Measurements from ENCODE around the gene BMS1.
"Not testable (repeated sequence)": the region's sequence is repeated elsewhere in the genome, so short reads cannot be mapped to it uniquely, and the experiment has no call there.

BMS1 gene

DNA sequence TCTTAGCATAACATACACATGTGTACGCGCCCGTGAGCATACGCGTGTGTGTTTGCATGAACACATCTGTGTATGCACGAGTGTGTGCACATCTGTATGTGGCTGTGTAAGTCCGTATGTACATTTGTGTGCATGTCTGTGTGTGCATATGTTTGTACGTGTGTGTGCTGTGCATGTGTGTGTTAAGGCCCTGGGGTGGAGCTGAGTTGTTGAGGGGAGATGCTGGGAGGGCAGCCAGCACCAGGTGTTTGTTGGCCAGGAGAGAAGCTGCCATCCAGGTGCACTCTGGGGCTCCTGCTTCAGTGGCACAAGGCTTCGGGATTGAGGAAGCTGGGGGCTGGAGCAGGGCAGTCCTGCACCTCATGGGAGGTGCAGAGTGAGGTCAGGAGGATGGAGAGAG is 85.0 kb downstream of the BMS1 start:
- DNase-seq, result no peak

DNA sequence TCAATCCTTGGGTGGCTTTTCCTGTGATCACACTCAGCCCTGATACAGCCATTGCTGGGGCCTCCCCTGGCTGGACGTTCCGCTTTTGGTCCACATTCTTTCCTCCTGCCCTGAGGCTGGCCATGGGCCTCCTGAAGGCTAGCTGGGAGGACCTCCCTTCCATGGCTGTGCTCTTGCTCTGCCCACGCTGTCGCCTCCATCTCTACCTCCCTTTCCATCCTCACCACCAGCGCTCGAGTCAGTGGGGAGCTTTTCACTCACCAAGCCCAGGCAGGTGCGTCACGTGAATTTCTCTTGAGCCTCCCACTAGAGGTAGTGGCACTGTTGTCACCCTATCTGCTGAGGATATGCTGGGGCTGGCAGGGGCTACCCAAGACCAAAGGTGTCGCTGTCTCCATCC is 85.9 kb downstream of the BMS1 start:
- DNase-seq, result no peak

DNA sequence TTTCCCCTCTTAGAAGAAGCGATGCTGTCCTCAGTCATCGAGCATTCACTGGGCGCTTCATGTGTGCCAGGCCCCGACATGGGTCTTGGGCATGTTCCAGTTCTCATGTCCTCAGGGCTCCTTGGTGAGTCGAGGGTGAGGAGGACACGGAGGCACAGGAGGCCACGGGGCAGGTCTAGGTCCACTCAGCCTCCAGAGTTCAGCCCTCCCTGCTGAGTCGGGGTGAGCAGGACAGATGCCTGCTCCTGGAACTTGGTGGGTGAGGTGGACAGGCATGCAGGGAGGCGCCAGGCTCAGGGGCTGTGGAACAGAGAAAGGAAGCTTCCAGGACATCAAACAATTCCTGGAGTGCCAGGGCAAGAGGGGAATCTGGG is 87.4 kb downstream of the BMS1 start:
- DNase-seq, result no peak

DNA sequence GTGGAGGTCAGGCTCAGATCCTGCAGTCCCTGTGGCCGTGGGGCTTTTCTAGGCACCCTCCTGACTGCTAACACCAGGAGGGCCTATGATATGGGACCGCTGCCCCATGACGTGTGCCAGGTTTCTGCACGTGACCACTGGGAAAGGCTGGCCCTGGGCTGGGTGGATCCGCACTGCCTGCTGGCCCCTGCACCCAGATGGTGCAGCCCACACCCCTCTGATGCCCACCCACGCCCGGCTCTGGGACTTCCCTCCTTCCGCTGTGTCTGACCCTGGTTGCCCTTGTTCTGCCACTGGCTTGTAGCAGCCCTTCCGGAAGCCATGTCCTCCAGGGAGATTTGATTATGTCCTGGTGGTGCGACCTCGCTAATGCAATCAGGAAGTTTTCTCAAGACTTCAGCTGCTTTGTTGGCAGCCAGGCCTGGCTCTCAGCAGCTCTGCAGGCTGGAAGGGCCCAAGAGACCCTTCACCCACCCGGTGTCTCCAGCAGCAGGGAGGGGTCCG is 88.6 kb downstream of the BMS1 start:
- DNase-seq, result not testable (repeated sequence)

DNA sequence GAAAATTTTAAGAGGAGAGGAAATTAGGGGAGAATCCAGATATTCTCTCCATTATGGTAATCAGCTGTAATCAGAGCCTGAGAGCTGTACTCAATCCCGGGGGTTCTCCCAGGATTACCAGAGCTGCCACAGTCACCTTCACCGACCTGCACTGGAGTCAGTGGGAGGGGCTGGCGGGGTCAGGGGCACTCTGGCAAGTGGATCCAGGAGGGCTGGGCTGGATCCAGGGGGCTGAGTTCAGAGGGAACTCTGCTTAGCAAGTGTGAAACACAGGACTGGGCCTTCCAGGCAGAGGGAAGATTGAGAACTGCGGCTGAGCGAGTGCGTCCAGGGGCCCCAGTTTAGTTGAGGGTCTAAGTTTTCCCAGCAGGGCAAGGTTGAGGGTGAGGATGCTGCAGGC is 89.2 kb downstream of the BMS1 start:
- DNase-seq, result no peak

DNA sequence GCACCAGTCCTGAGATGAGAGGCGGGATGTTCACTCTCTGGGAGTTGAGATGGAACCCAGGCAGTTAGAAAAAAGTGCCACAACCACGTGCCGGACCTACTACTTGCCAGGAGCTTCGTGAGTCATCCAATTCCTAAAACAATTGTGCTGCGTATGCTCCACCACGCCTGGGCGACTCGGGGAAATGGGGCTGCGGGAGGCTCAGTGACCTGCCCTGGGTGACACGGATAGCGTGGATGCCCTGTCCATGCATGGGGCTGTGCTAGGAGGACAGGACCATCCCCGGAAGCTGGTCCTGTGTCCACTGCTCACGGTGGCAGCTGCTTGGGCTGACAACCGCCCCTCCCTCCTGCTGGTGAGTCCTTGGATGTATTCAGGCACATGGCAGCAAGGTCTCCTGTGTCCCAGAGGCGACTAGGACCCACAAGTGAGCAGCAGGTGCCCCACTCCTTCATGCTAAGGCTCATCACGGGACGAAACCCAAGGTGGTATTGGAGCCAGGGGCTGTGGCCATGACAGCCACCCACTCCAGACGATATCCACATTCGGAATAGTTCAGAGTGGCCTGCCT is 90.4 kb downstream of the BMS1 start:
- no peak for DNase-seq

DNA sequence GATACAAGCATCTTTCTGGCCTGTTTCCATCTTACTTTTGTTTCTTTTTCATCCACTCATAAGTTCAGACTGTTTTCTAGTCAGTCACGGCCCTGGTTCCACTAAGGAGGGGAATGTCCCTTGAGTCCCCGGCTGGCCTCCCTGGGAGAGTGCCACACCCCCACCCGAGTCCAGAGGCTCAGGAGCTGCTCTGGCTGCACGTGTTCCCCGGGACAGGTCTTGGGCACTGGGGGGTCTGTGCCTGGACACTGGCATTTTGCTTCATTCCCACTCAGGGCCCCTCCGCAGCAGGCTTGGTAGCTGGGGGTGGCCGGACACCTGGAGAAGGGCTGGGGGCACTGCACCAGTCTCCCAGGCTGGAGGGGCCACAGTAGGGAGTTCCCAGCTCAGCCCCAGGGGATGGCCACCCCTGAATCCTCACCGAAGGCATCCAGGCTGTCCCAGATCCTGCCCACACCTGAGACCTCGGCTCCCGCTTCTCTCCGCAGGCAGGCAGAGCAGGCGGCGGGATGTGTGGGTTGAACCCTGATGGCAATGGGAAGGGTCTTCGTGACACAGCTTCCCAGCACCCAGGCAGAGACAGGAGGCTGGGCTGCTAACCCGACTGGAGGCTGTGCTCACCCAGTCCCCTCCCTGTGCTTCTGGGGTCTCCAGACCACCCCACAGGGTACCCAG is 92.3 kb downstream of the BMS1 start:
- no peak for DNase-seq

DNA sequence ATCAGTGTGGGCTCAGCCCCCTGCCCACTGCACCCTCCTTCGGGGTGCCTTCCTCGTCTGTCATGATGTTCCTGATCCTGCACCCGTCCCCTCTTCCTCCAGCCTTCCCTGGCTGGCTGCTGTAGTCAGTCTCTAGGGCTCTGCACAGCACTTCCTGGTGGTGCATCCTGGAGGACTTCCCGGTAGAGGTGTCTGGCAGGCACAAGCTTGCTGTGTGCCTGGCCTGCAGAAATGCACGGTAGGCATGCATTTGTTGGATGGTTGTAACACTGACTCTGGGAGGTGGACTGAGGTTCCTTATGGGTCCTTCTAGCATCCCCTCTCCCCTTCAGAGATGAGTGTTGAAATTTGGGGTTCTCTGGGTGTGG is 92.8 kb downstream of the BMS1 start:
- DNase-seq, result no peak

DNA sequence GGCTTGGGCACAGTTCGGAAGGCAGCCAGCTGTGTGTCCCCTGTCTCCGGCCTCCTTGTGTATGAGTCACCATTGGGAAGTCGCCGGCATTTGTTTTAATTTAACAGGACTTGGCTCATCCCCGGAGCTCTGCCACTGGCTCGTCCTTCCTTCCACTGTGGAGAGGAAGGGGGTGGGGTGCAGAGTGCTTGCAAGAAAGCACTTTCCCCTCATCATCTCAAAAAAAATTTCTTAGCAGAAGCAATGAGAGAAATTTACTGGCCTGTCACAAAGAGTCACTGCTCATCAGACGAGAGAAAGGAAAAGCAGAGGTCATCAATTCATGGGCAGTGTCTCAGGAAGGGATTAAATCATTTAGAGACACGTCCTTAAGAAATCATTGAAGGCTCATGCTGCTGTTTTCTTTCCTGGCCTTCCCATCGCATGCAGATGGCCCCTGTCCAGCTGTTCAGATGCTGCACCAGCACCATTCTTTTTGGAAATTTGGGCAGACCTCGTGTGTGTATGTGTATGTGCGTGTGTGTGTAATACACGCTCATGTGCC is 93.3 kb downstream of the BMS1 start:
- no peak for DNase-seq

DNA sequence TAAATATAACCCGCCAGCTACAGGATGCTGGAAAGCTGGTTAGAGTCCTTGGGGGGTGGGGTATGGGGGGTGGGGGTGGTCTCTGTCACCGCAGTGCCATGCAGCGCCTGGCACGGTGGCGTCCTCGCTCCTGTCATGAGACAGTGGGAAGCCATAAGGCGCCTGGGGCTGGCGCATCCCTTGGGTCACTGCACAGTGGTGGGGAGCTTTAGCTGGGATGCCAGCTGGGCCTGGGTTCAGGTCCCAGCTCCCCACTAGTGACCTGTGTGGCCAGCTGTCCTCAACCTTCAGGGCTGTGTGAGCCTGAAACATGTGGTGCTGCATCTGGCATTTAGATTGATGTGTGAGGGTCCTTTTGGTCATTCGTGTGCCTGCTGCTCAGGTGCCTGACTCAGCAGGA is 93.9 kb downstream of the BMS1 start:
- no peak for DNase-seq

DNA sequence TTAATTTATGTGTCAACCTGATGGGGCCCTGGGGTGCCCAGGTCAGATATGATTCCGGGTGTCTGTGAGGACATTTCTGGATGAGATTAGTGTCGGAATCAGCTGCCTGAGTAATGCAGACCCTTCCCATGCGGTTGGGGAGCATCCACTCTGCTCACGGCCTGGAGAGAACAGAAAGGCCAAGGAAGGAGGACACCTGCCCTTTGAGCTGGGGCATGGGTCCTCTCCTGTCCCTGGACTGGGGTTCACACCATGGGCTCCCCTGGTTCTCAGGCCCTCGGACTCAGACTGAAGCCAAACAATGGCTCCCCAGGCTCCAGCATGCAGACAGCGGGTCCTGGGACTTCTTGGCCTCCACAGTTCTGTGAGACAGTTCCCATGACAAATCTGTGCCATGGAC is 94.3 kb downstream of the BMS1 start:
- no peak for DNase-seq

DNA sequence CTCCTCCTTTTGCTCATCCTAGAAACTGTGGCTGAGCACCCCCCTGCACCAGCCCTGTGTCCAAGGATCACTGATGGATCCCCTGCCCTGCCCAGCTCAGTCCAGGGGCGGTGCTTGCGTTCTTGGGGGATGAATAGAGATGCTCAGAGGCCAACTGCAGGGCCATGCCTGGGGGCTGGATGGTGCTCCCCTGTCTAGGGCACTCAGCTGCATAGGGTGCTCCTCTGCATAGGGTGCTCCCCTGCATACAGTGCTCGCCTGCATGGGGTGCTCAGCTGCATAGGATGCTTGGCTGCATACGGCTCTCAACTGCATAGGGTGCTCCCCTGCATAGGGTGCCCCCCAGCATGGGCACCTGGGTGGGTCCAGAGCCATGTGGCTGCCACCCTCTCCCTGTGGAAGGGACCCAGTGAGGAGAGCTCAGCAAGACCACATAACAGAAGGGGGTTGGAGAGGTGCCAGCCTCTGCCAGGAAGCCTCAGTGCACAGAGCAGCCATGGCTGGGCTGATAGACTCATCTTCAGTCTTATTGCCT is 95.0 kb downstream of the BMS1 start:
- DNase-seq, result no peak

DNA sequence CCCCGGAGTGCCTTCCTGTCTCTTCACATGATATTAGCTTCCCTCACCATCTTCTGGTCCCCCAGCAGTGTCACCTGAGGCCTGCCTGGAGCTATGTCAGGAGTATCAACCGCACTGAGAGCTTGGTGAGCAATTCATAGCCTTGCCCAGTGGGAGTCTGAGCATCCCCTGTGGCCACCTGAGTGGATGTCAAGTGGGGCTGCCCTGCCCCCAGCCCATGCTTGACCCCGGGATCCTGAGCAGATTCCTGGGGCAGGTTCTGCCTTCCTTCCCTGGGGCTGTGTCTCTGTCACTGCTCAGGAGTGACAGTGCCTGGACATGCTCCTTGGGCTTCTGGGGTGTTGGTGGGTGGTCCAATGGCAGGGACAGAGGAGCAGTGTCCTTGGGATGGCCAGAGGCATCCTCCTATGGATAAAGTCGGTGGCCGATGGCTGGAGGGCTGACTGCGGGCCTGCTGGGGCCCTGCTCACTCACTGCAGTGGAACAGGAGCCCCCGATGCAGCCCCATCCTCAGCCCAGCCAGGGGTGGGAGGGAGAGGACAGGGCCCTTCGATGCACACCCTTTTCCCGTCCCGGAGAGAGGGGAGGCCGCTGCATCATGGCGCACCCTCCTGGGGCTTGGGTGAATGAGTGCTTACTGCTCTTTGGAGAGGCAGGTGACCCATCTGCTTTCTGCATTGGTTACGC is 95.7 kb downstream of the BMS1 start:
- DNase-seq, result no peak

DNA sequence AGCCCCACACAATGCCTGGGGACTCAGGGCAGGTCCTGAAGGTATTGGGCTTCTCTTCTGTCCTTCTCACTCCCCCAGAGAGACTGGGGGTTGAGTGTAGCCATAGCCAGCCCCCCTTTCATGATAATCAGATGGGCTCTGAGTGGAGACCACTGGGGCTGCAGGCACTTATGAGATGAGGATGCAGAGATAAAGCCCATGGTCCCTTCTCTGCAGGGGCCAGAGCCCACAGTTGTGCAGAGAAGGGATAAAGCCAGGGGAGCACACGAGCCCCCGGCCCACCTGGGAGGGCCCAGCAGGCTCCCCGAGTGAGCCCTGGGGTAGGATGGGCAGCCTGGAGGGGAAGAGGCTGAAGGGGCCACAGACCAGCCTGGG is 96.2 kb downstream of the BMS1 start:
- no peak for DNase-seq

DNA sequence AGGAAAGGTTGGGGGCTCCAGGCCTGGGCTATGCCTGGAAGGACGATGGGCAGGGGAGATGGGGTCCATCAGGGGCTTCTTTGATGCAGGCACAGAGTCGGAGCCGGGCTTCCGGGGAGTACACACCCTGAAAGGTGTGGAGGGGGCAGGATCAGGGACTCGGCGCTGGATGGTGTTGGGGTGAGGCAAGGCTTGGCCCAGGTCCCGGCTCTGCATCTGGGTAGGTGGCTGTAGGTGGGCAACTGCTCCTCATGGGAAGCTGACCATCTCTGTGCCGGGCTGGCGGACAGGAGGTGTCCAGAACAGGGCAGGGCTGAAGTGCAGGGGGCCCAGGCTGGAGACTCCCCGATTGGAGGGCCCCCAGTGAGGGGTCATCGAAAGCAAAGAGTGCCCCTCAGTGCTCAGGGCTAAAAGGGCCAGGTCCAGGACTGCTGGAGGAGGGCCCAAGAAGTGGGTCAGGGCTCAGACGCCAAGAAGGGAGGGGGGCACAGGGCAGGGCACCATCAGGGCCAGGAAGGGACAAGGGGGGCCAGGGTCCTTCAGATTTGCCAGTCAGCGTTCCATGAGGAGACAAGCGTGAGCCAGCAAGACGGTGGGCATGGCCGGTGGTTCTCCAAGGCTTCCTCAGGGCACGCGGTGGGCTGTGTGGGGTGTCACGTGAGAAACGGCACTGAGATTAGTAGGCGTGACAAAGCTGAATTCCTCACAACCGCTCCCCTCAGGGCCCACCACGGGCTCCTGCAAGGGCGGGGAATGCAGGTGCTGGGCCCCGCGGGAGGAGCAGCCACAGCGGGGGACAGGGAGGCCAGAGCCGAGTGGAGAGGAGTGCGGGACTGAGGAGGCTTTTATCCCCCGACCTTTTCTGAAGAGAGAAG is 97.0 kb downstream of the BMS1 start:
- DNase-seq, result no peak

DNA sequence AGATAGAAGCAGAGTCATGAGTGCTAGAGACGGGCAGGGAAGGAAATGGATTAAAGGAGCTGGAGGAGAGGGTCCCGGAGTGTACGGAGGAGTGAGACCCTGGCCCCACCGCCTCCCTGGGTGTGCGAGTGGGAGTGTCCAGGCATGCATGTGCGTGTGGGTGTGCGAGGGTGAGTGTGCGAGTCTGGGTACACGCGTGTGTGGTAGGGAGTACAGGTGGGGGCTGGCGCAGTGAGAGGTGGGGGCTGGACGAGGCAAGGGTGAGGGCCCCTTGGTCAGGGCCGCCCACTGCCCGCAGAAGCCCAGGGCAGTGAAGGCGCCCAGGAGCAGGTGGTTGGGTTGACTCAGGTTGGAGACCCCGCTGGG is 97.6 kb downstream of the BMS1 start:
- no peak for DNase-seq

DNA sequence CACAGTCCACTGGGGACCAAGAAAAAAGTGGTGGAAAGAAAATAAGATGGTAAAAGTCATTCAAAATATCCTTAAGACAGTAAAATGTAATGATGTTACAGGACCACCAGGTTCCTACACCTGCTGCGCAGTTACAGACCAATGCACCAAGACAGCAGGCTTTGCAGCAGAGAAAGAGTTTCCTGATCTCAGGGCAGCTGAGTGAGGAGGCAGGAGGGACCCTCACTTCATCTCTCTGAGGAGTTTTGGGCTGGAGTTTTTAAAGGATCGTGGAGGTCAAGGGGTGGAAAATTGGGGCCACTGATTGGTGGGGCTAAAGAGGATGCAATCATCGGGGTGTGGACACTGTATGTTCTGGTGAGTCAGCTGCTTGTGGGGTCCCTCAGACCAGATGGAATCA is 100.0 kb downstream of the BMS1 start:
- DNase-seq, result no peak

Data from 8988T (cell line).